ENCODE data around the gene CPOX. TPM values are rescaled to one million over a fixed set of nuclear protein-coding genes. Genes with fewer than 3 reads are reported as not detected.

CPOX gene
- total RNA-seq, 1 experiment from 2014 or later: 19.9 TPM

- CTCF ChIA-PET: no interaction called here
Observed at GRCh38 chr3:98558100-98558827, 35.1 kb downstream of the CPOX start.

DNA sequence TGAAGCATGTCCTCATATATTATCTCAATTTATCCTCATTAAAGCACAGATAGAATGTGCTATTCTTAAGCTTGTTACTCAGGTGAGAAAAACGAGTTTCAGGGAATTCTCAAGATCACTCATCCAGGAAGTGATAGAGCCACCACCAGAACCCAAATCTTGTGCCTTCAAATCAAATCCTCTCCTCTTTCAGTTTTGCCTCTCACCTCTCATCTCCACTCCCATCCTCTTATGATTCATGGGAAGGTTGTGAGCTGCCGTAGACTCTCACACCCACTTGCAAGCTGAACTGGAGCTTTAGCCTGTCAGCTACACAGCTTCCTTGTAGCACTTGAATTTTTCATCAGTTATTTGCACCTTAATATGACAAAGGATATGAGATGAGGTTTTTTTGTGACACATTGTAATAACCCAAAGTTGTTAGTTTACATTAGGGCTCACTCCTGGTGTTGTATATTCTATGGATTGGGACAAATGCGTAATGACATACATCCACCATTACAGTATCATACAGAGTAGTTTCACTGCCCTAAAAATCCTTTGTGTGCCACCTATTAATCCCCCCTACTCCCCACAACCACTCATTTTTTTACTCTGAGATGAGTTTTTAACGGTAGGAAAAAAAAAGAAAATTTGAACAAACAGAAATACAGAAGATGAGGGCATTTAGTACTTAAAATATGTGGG is 35.9 kb downstream of the CPOX start:
- no peak for TF ChIP-seq CTCF (IDR thresholded peaks at IDR 0.05; ENCODE audit: unreplicated experiment)
- Mint-ChIP-seq H3K4me3 (ENCODE audit: low read depth, unreplicated experiment) (no peak overlapping the region), H3K4me1 (ENCODE audit: low read depth, unreplicated experiment) (no peaks in the 10 kb centered on the region), H3K9me3 (ENCODE audit: low read depth, unreplicated experiment) (no peaks in the 10 kb centered on the region), H3K27ac (ENCODE audit: unreplicated experiment) (no peak overlapping the region), H3K36me3 (ENCODE audit: insufficient read depth, unreplicated experiment) (no peaks in the 10 kb centered on the region), H3K27me3 (ENCODE audit: unreplicated experiment) (no peaks in the 10 kb centered on the region)
- BruUV-seq (replicated peaks): no TSS peak
- intact Hi-C loops (cut with micrococcal nuclease; ENCODE audit: unreplicated experiment): no loop called here
- no peak for DNase-seq
- CTCF ChIA-PET: interaction anchor here (0.8 kb wide), 1 partner anchor 9 kb away, joined by 3 read pairs; no protein-coding TSS in a partner anchor

More at GRCh38 chr3:98558100-98558827, 35.1 kb downstream of the CPOX start:
- BruUV-seq (replicated peaks): no TSS peak
- TF ChIP-seq CTCF (IDR thresholded peaks at IDR 0.05; ENCODE audit: unreplicated experiment): no peak
- DNase-seq: no peak
- H3K36me3 Mint-ChIP-seq (ENCODE audit: insufficient read depth, unreplicated experiment): no peaks in the 10 kb centered on the region
- H3K9me3 Mint-ChIP-seq (ENCODE audit: low read depth, unreplicated experiment): no peaks in the 10 kb centered on the region
- H3K4me1 Mint-ChIP-seq (ENCODE audit: low read depth, unreplicated experiment): peaks cover 6% of the 10 kb centered on the region
- H3K4me3 Mint-ChIP-seq (ENCODE audit: low read depth, unreplicated experiment): no peak overlapping the region
- intact Hi-C loops (cut with micrococcal nuclease; ENCODE audit: unreplicated experiment): no loop called here
- H3K27me3 Mint-ChIP-seq (ENCODE audit: unreplicated experiment): no peaks in the 10 kb centered on the region
- H3K27ac Mint-ChIP-seq (ENCODE audit: unreplicated experiment): no peak overlapping the region

GRCh38 chr3:98556164-98557130 is 37.0 kb downstream of the CPOX start:
- H3K36me3 Mint-ChIP-seq (ENCODE audit: insufficient read depth, unreplicated experiment): no peaks in the 10 kb centered on the region
- H3K27me3 Mint-ChIP-seq (ENCODE audit: unreplicated experiment): no peaks in the 10 kb centered on the region
- no peak for TF ChIP-seq CTCF (IDR thresholded peaks at IDR 0.05; ENCODE audit: unreplicated experiment)
- CTCF ChIA-PET: interaction anchor here (0.8 kb wide), 1 partner anchor 8 kb away, joined by 3 read pairs; no protein-coding TSS in a partner anchor
- H3K4me1 Mint-ChIP-seq (ENCODE audit: low read depth, unreplicated experiment): no peaks in the 10 kb centered on the region
- intact Hi-C loops (cut with micrococcal nuclease; ENCODE audit: unreplicated experiment): no loop called here
- no peaks in the 10 kb centered on the region for H3K9me3 Mint-ChIP-seq (ENCODE audit: low read depth, unreplicated experiment)
- H3K4me3 Mint-ChIP-seq (ENCODE audit: low read depth, unreplicated experiment): no peak overlapping the region
- DNase-seq: no peak
- H3K27ac Mint-ChIP-seq (ENCODE audit: unreplicated experiment): no peak overlapping the region
- no TSS peak for BruUV-seq (replicated peaks)

GRCh38 chr3:98555025-98555379 is 38.4 kb downstream of the CPOX start:
- Mint-ChIP-seq H3K36me3 (ENCODE audit: insufficient read depth, unreplicated experiment) (no peaks in the 10 kb centered on the region), H3K27me3 (ENCODE audit: unreplicated experiment) (no peaks in the 10 kb centered on the region), H3K27ac (ENCODE audit: unreplicated experiment) (no peak overlapping the region), H3K4me1 (ENCODE audit: low read depth, unreplicated experiment) (no peaks in the 10 kb centered on the region), H3K4me3 (ENCODE audit: low read depth, unreplicated experiment) (no peak overlapping the region), H3K9me3 (ENCODE audit: low read depth, unreplicated experiment) (no peaks in the 10 kb centered on the region)
- CTCF ChIA-PET: no interaction called here
- no peak for DNase-seq
- intact Hi-C loops (cut with micrococcal nuclease; ENCODE audit: unreplicated experiment): no loop called here
- no peak for TF ChIP-seq CTCF (IDR thresholded peaks at IDR 0.05; ENCODE audit: unreplicated experiment)
- BruUV-seq (replicated peaks): no TSS peak

All from Calu3 (cell line).